ENCODE measurements around the gene IGFBP5. TPM values are rescaled to one million over a fixed set of nuclear protein-coding genes. Genes with fewer than 3 reads are reported as not detected.

Gene IGFBP5
- total RNA-seq, 2 donors from 2014 or later: not detected

DNA sequence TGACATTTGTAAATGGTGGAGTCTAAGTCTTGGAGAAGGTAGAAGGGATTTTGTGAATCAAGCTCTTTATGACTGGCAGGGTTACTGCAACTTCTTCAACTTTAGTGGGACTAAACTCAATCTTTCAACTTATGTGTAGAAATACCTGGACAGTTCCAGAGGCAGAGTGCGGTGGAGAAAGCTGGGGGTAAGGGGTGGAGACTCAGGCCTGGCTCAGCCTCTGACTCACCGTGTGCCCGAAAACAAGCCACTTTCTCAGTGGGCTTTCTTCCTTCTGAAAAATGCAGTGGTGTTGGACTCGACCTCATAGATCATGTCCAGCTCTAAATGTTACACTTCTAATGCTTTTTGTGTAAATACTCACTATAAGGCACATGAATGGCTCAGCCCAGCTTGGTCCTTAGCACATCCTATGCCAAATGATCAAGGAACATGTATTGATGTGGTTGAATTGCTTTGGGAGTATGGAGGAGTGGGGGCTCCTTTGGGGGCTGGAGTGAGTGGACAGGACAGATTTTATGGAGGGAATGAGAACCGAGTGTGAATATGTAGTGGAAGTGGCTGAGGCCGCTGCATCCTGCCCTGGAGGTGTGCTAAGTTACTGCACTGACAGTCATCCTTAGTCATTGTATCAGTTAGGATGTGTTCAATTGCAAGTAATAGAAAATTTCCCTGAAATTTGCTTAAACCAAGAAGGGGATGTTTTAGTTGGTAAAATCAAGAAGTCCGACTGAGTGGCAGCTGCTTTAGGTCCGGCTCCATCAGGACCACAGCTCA lies 32.2 kb upstream of the IGFBP5 start:
- H3K4me3 Mint-ChIP-seq: no peak overlapping the region
- ATAC-seq: no peak
- peaks cover 49% of the 10 kb centered on the region for H3K27me3 Mint-ChIP-seq
- no peak for DNase-seq
- no peaks in the 10 kb centered on the region for H3K4me1 Mint-ChIP-seq
- H3K9me3 ChIP-seq (ENCODE audit: control insufficient read depth, low read length, poor library complexity, severe bottlenecking): no peaks in the 10 kb centered on the region
- no peak overlapping the region for H3K27ac Mint-ChIP-seq
- peaks cover 4% of the 10 kb centered on the region for H3K36me3 Mint-ChIP-seq (ENCODE audit: low read depth)

DNA sequence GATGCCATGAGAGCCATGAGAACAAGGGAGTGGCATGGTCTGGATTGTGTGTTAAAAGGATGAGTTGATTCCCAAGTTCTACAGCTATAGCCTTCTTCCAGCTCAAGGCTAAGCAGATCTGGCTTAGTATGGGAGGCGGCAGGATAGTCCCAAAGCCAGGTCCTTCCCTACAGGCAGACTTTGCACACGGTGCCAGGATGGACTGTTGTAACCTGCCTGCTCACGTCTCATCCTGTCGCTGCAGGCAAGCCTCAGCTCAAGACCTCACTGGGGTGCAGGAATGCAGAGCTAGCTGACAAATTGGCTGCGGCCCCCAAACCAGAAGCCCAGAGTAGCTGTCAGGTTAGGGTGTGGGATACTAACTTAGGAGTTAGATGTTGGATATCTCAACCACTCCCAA lies 28.8 kb upstream of the IGFBP5 start:
- ATAC-seq (no peak), DNase-seq (no peak)
- peaks cover 55% of the 10 kb centered on the region for H3K27me3 Mint-ChIP-seq
- H3K27ac Mint-ChIP-seq: no peak overlapping the region
- peak overlapping the region; percentile 45 for H3K4me3 Mint-ChIP-seq
- no peaks in the 10 kb centered on the region for H3K9me3 ChIP-seq (ENCODE audit: control insufficient read depth, low read length, poor library complexity, severe bottlenecking)
- no peaks in the 10 kb centered on the region for H3K4me1 Mint-ChIP-seq
- peaks cover 4% of the 10 kb centered on the region for H3K36me3 Mint-ChIP-seq (ENCODE audit: low read depth)

- Mint-ChIP-seq H3K27ac (no peak overlapping the region), H3K36me3 (ENCODE audit: low read depth) (peaks cover 4% of the 10 kb centered on the region), H3K4me1 (no peaks in the 10 kb centered on the region), H3K4me3 (no peak overlapping the region), H3K27me3 (peaks cover 77% of the 10 kb centered on the region)
- no peak for DNase-seq
- no peak for ATAC-seq
- no peaks in the 10 kb centered on the region for H3K9me3 ChIP-seq (ENCODE audit: control insufficient read depth, low read length, poor library complexity, severe bottlenecking)
Measured at GRCh38 chr2:216721141-216721540, 25.8 kb upstream of the IGFBP5 start.

- no peaks in the 10 kb centered on the region for H3K4me1 Mint-ChIP-seq
- H3K27me3 Mint-ChIP-seq: peaks cover 78% of the 10 kb centered on the region
- H3K4me3 Mint-ChIP-seq: no peak overlapping the region
- no peak overlapping the region for H3K27ac Mint-ChIP-seq
- peaks cover 4% of the 10 kb centered on the region for H3K36me3 Mint-ChIP-seq (ENCODE audit: low read depth)
- DNase-seq (no peak), ATAC-seq (no peak)
- H3K9me3 ChIP-seq (ENCODE audit: control insufficient read depth, low read length, poor library complexity, severe bottlenecking): no peaks in the 10 kb centered on the region
Measured at GRCh38 chr2:216720722-216721121, 25.4 kb upstream of the IGFBP5 start.

- H3K36me3 Mint-ChIP-seq (ENCODE audit: low read depth): no peaks in the 10 kb centered on the region
- no peak for DNase-seq
- peaks cover 80% of the 10 kb centered on the region for H3K27me3 Mint-ChIP-seq
- H3K4me1 Mint-ChIP-seq: no peaks in the 10 kb centered on the region
- no peak for ATAC-seq
- no peak overlapping the region for H3K27ac Mint-ChIP-seq
- no peak overlapping the region for H3K4me3 Mint-ChIP-seq
- no peaks in the 10 kb centered on the region for H3K9me3 ChIP-seq (ENCODE audit: control insufficient read depth, low read length, poor library complexity, severe bottlenecking)
Measured at GRCh38 chr2:216717907-216718615, 22.7 kb upstream of the IGFBP5 start.

- no peaks in the 10 kb centered on the region for H3K36me3 Mint-ChIP-seq (ENCODE audit: low read depth)
- peaks cover 76% of the 10 kb centered on the region for H3K27me3 Mint-ChIP-seq
- DNase-seq: no peak
Measured at GRCh38 chr2:216717491-216717901, 22.1 kb upstream of the IGFBP5 start.

GRCh38 chr2:216716109-216716508 lies 20.8 kb upstream of the IGFBP5 start:
- Mint-ChIP-seq H3K4me1 (no peaks in the 10 kb centered on the region), H3K27me3 (peaks cover 64% of the 10 kb centered on the region), H3K27ac (no peak overlapping the region), H3K4me3 (no peak overlapping the region), H3K36me3 (ENCODE audit: low read depth) (no peaks in the 10 kb centered on the region)
- ATAC-seq (no peak), DNase-seq (no peak)
- no peaks in the 10 kb centered on the region for H3K9me3 ChIP-seq (ENCODE audit: control insufficient read depth, low read length, poor library complexity, severe bottlenecking)

More at GRCh38 chr2:216717491-216717901, 22.1 kb upstream of the IGFBP5 start:
- Mint-ChIP-seq H3K4me3 (no peak overlapping the region), H3K27ac (no peak overlapping the region), H3K4me1 (no peaks in the 10 kb centered on the region)
- ATAC-seq: no peak
- no peaks in the 10 kb centered on the region for H3K9me3 ChIP-seq (ENCODE audit: control insufficient read depth, low read length, poor library complexity, severe bottlenecking)

- H3K9me3 ChIP-seq (ENCODE audit: control insufficient read depth, low read length, poor library complexity, severe bottlenecking): no peaks in the 10 kb centered on the region
- H3K4me1 Mint-ChIP-seq: no peaks in the 10 kb centered on the region
- H3K27me3 Mint-ChIP-seq: peaks cover 61% of the 10 kb centered on the region
- no peak overlapping the region for H3K27ac Mint-ChIP-seq
- ATAC-seq: no peak
- no peak overlapping the region for H3K4me3 Mint-ChIP-seq
- DNase-seq: no peak
- H3K36me3 Mint-ChIP-seq (ENCODE audit: low read depth): no peaks in the 10 kb centered on the region
Measured at GRCh38 chr2:216715402-216715974, 20.1 kb upstream of the IGFBP5 start.

GRCh38 chr2:216714376-216714775 lies 19.0 kb upstream of the IGFBP5 start:
- Mint-ChIP-seq H3K36me3 (ENCODE audit: low read depth) (no peaks in the 10 kb centered on the region), H3K27ac (no peak overlapping the region), H3K4me3 (no peak overlapping the region), H3K27me3 (peaks cover 51% of the 10 kb centered on the region), H3K4me1 (no peaks in the 10 kb centered on the region)
- ATAC-seq (no peak), DNase-seq (no peak)
- H3K9me3 ChIP-seq (ENCODE audit: control insufficient read depth, low read length, poor library complexity, severe bottlenecking): no peaks in the 10 kb centered on the region

DNA sequence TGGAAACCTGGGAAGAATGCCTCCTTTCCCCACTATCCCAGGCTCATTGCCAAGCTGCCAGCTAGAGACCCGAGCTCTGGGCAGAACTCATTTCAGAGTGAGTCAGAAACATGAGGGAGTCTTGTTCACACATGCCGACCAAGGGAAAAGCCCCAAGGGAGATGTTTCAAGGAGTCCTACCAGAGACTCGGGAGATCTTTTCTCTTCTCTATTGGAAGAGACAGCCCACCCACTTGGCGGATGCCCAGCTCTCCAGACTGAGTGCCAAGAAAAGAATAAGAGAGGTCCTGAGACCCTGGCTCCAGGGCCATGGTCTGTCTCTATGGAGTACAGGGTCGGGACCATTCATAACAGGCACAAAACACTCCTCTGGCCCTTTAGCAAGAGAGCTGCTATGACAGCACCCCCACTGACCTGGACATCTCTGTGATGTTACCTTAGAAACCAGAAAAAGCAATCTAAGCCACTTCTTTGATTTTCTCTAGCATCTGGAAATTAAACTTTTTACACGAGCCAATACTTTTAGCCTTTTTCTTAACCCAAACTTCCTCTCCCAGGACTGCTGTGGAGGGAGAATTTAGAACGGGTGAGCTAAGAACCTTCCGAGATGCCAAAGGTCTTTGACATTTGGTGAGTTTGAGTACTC lies 18.5 kb upstream of the IGFBP5 start:
- Mint-ChIP-seq H3K27me3 (peaks cover 47% of the 10 kb centered on the region), H3K4me3 (no peak overlapping the region), H3K27ac (no peak overlapping the region), H3K4me1 (no peaks in the 10 kb centered on the region), H3K36me3 (ENCODE audit: low read depth) (no peaks in the 10 kb centered on the region)
- H3K9me3 ChIP-seq (ENCODE audit: control insufficient read depth, low read length, poor library complexity, severe bottlenecking): no peaks in the 10 kb centered on the region
- ATAC-seq (no peak), DNase-seq (no peak)

DNA sequence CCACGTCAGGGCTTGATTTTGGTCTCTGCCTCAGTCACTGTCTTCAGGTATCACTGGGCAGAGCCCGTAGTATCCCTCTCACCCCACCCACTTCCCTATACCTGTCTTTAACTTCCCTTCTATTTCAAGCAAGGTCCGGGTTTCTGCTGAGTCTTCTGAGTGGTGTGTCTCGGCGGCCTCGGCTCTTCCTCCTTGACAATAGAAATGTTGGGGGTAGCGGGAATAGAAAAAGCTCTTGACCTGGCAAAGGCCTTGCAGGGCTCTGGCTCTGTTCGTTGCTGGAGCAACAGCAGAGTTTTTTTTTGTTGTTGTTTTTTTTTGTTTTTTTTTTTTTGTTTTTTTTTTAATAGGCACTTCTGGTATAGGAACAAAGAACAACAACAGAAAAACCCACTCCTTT lies 16.0 kb upstream of the IGFBP5 start:
- no peak for ATAC-seq
- H3K27ac Mint-ChIP-seq: no peak overlapping the region
- no peaks in the 10 kb centered on the region for H3K4me1 Mint-ChIP-seq
- no peak for DNase-seq
- no peak overlapping the region for H3K4me3 Mint-ChIP-seq
- H3K36me3 Mint-ChIP-seq (ENCODE audit: low read depth): no peaks in the 10 kb centered on the region
- H3K9me3 ChIP-seq (ENCODE audit: control insufficient read depth, low read length, poor library complexity, severe bottlenecking): no peaks in the 10 kb centered on the region
- H3K27me3 Mint-ChIP-seq: peaks cover 29% of the 10 kb centered on the region

DNA sequence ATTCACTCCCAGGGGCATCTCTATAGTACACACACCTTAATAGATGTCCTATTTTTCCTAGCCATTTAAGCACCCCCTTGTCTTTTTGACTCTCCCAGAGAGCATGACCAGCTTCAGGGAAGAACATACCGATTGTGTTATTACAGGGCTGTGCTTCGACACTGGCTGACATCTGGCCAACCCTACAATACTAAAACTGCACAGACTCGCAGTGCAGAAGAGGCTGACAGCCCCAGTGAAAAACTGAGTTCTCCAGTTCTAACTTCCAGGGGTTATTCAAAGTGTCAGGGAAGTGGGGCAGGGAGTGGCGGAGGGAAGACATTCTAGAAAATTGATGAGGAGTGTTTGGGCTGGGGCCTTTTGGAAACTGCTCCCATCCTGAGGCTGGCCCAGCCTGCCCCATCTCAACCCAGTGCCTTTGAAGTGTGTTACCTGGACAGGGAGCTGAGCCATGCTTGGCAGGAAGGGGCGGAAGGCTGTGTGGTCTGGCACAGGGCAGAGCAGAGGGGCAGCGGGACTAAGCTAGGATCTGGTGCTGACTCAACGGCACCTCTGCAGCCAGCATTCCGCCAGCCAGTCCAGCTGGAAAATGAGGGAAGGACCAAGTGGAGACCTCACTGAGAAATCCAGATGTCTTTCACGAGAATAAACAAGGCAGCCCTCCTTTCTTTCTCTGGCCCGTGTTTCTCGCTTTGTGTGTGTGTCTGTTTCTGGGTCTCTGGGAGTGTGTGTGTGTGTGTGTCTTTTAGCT lies 15.4 kb upstream of the IGFBP5 start:
- ATAC-seq: no peak
- H3K27me3 Mint-ChIP-seq: peaks cover 27% of the 10 kb centered on the region
- no peaks in the 10 kb centered on the region for H3K36me3 Mint-ChIP-seq (ENCODE audit: low read depth)
- H3K4me3 Mint-ChIP-seq: no peak overlapping the region
- H3K27ac Mint-ChIP-seq: no peak overlapping the region
- DNase-seq: no peak
- H3K4me1 Mint-ChIP-seq: no peaks in the 10 kb centered on the region
- H3K9me3 ChIP-seq (ENCODE audit: control insufficient read depth, low read length, poor library complexity, severe bottlenecking): no peaks in the 10 kb centered on the region

DNA sequence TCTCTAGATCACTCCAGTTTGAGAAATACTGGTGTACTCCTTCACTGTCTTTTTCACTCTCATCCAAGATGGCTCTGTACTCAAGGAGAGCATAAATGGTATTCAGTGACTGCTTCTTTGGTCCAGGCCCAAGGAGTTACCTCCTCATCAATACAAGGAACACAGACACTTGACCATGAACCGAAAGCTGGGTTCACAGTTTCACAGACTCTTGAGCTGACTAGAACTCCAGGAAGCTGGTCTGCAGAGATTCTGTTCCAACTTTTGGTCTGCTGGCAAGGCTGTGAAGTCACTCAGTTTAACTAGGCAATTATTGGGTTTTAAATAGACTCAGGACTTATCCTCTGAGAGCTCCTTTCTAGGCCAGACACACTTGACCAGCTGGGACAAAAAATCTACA lies 7.4 kb upstream of the IGFBP5 start:
- Mint-ChIP-seq H3K27me3 (peaks cover 4% of the 10 kb centered on the region), H3K27ac (no peak overlapping the region), H3K4me3 (no peak overlapping the region), H3K4me1 (no peaks in the 10 kb centered on the region), H3K36me3 (ENCODE audit: low read depth) (no peaks in the 10 kb centered on the region)
- DNase-seq (no peak), ATAC-seq (no peak)
- H3K9me3 ChIP-seq (ENCODE audit: control insufficient read depth, low read length, poor library complexity, severe bottlenecking): no peaks in the 10 kb centered on the region

Data from T-helper 17 cell (primary cell).